HG03196 (cell line): ENCODE results near the gene RPL11.
"Not testable (repeated sequence)": the region's sequence is repeated elsewhere in the genome, so short reads cannot be mapped to it uniquely, and the experiment has no call there.

ENCODE experiments used
- ATAC-seq: cut with Tn5 transposase; IDR thresholded peaks from one replicate; pipeline ENCODE4 v1.9.1; 2021; ENCODE audit not compliant: unreplicated experiment

The RPL11 gene

GRCh38 chr1:23684415-23684814 lies 7.2 kb upstream of the RPL11 start:
- ATAC-seq = no peak

- not testable (repeated sequence) for ATAC-seq
Observed at GRCh38 chr1:23685197-23685596, 6.4 kb upstream of the RPL11 start.

- ATAC-seq = not testable (repeated sequence)
Observed at GRCh38 chr1:23687680-23688079, 3.9 kb upstream of the RPL11 start.

GRCh38 chr1:23688281-23688680 lies 3.3 kb upstream of the RPL11 start:
- ATAC-seq = not testable (repeated sequence)

- no peak for ATAC-seq
Observed at GRCh38 chr1:23692308-23692871, 784 bp downstream of the RPL11 start.

GRCh38 chr1:23693599-23693998 lies 2.0 kb downstream of the RPL11 start:
- ATAC-seq = no peak

GRCh38 chr1:23694371-23694770 lies 2.8 kb downstream of the RPL11 start:
- no peak for ATAC-seq

GRCh38 chr1:23695667-23696066 lies 4.1 kb downstream of the RPL11 start:
- ATAC-seq = no peak

GRCh38 chr1:23696335-23696989 lies 4.9 kb downstream of the RPL11 start:
- no peak for ATAC-seq

- ATAC-seq = no peak
Observed at GRCh38 chr1:23698466-23698865, 6.9 kb downstream of the RPL11 start.

GRCh38 chr1:23699280-23700179 lies 7.9 kb downstream of the RPL11 start:
- no peak for ATAC-seq

- ATAC-seq = no peak
Observed at GRCh38 chr1:23701310-23701709, 9.7 kb downstream of the RPL11 start.

GRCh38 chr1:23701996-23702395 lies 10.4 kb downstream of the RPL11 start:
- no peak for ATAC-seq

GRCh38 chr1:23704834-23705495 lies 13.4 kb downstream of the RPL11 start:
- ATAC-seq = no peak

GRCh38 chr1:23709229-23709628 lies 17.6 kb downstream of the RPL11 start:
- no peak for ATAC-seq

- ATAC-seq = no peak
Observed at GRCh38 chr1:23718482-23718881, 26.9 kb downstream of the RPL11 start.

GRCh38 chr1:23719162-23719820 lies 27.7 kb downstream of the RPL11 start:
- no peak for ATAC-seq

GRCh38 chr1:23720256-23720995 lies 28.8 kb downstream of the RPL11 start:
- peak; percentile 59 for ATAC-seq

- no peak for ATAC-seq
Observed at GRCh38 chr1:23722652-23723051, 31.0 kb downstream of the RPL11 start.

GRCh38 chr1:23726686-23727085 lies 35.1 kb downstream of the RPL11 start:
- no peak for ATAC-seq
